GM21360 (cell line): ENCODE results near the gene KRTAP10-10.
"Not testable (repeated sequence)": the region's sequence is repeated elsewhere in the genome, so short reads cannot be mapped to it uniquely, and the experiment has no call there.

Experiments
- ATAC-seq: cut with Tn5 transposase; IDR thresholded peaks from one replicate; pipeline ENCODE4 v1.9.1; 2021; ENCODE audit warnings: mild to moderate bottlenecking, moderate library complexity; ENCODE audit not compliant: unreplicated experiment

Gene KRTAP10-10

DNA sequence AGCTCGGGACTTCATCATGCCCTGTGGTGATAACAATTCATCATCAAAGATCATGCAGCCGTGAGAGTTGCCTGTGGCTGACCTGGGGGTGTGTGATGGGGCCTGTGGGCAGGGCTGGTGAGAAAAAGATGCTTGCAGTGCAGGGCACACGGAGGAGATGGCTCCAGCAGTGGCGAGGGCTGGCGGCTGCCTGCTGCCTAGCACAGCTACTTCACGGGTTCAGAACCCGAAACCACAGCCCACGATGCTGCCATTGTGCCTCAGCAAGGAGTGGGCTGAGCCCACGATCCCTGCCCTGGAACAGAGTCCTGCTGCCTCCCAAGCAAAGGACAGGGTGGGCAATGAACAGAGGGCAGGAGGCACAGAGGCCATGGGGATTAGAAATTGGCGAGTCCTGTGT is 10.9 kb upstream of the KRTAP10-10 start:
- no peak for ATAC-seq

DNA sequence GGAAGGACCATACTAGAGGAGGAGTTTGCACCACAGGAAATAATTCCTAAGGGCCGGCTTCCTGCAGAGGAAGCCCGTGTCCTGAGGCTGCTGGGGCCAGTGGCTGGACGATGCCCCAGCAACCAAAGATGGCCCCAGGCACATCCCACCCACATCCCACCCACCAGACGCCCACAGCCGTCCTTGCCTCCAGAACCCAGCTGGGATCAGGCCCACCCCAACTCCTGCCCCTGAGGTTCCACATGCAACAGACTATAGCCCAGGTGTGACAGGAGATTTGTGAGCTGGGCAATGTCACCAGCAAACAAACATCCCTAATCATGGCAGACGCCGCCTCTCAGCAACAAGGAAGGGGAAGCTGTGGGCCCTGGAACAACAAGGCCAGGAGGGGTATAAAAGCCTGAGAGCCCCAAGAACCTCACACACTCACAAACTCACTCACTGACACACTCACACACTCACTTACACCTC is 10.4 kb upstream of the KRTAP10-10 start, which contains the start of gene KRTAP10-9:
Gene KRTAP10-9 (plus strand): TSS at position 421 of the 471 bp plus-strand sequence. CDS start 79 bp downstream, outside the sequence.
- ATAC-seq, result no peak

DNA sequence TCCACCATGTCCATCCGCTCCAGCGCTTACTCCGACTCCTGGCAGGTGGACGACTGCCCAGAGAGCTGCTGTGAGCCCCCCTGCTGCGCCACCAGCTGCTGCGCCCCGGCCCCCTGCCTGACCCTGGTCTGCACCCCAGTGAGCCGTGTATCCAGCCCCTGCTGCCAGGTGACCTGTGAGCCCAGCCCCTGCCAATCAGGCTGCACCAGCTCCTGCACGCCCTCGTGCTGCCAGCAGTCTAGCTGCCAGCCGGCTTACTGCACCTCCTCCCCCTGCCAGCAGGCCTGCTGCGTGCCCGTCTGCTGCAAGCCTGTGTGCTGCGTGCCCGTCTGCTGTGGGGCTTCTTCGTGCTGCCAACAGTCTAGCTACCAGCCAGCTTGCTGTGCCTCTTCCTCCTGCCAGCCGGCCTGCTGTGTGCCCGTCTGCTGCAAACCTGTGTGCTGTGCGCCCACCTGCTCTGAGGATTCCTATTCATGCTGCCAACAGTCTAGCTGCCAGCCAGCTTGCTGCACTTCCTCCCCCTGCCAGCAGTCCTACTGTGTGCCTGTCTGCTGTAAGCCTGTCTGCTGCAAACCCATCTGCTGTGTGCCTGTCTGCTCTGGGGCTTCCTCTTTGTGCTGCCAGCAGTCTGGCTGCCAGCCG is 9.9 kb upstream of the KRTAP10-10 start:
- ATAC-seq, result not testable (repeated sequence)

DNA sequence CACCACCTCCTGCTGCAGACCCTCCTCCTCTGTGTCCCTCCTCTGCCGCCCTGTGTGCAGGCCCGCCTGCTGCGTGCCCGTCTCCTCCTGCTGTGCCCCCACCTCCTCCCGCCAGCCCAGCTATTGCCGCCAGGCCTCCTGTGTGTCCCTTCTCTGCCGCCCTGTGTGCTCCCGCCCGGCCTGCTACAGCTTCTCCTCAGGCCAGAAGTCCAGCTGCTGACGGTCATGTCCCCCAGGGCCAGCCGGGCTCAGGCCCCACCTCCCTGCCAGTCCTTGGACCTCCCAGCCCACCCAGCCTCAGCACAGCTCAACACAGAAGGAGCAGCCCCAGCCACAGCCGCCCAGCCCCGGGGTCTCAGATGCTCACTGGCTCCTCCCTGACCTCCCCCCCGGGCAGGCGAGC is 9.3 kb upstream of the KRTAP10-10 start:
- not testable (repeated sequence) for ATAC-seq

DNA sequence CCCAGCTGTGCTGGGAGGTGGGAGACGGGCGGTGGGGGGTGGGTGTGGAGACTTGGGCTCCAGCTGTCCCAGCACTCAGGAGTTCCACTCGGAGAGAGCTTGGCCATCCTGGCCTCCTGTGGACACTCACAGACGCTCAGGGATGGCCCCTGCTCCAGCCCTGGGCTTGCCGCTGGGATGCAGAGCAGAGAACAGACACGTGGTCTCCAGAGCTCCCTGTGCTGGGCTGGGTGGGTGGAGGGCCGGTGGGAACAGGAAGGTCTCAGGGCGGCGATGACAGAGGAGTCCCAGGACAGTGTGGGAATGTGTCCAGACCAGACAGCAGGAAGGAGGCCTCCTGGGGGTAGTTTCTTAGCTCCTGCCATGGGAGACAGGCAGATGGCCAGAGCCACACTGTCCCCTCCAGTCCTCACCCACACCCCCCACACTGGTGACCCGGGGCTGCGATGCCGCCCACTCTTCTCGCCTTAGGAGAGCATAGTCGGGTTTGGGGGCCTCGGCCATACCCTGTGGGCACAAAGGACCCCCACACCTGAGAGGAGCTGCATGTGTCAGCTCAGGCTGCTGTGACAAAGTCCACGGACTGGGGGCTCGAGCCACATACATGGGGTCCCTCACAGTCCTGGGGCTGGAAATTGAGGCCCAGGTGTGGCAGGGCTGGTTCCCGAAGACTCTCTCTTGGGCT is 8.3 kb upstream of the KRTAP10-10 start:
- no peak for ATAC-seq

DNA sequence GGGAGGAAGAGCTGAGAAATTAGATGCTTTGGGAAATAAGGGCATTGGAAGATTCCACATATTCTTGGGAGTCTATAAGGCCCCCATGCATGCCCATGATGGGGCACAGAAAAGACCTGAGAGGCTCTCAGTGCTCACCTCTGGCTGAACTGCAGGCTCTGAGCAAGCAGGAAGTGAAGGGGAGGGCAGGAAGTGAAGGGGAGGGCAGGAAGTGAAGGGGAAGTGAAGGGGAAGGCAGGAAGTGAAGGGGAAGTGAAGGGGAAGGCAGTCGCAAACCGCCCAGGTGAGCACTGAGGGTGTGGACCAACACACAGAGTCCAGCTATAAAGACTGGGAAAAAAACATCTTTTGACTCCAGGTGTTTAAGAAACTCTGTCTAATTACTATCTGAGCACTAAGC is 6.7 kb upstream of the KRTAP10-10 start:
- ATAC-seq, result no peak

DNA sequence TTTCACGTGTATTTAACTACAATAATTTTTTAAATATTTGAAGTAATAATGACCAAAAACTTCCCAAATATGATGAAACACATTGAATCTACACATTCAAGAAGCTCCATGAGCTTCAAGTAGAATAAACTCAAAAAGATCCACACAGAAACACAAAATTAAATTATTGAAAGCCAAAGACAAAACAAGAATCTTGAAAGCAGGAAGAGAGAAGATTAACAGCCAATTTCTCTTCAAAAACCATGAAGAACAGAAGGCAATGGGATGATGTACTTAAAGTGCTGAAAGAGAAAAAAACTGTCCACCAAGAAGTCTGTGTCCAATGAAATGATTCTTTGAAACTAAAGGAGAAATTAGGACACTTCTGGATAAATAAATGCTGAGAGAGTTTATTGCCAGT is 5.1 kb upstream of the KRTAP10-10 start:
- no peak for ATAC-seq

DNA sequence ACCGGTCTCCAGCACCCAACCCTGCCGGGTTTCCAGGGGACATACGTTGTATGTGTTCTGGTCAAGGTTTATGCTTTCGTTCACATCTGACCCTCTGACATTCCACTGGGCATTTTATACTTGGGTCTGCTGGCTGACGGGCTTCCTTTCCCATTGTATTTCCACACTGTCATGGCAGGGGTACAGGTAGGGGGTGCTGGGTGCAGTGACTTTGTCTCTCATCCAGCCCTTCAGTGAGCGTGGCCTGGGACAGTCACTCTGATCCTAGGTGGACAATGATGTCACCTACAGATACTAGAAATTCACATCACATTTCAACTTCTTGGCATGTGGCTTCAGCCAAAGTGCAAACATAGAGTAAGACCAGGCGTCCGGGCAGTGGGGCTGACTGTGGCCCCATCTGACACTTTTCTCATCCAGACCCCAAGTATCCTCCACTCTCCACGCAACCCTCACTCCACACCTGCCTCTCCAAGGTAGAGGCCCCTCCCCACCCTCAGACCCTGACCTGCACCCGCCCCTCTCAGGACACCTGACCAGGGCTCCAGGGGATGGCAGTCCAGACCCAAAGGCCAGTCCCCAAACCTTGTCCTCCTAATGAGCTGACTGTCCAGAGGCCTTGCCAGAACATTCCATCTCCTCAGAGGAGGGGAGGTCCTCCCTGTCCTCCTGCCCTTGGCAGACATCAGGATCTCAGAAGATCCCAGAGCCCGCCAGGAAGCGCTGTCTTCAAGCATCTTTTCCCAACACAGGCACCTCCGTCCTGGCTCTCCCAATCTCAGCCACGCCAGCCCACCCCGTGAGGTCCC is 743 bp upstream of the KRTAP10-10 start:
- no peak for ATAC-seq

DNA sequence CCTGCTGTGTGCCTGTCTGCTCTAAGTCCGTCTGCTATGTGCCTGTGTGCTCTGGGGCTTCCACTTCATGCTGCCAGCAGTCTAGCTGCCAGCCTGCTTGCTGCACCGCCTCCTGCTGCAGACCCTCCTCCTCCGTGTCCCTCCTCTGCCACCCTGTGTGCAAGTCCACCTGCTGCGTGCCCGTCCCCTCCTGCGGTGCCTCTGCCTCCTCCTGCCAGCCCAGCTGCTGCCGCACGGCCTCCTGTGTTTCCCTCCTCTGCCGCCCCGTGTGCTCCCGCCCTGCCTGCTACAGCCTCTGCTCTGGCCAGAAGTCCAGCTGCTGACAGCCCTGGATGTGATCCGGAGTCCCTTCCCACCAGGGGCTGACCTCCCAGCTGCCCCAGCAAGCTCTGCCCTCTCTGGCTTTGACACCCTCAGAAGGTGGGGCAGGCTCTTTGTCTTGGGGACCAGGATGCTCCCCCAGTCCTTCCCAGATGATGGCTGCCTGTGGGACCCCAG is 744 bp downstream of the KRTAP10-10 start:
- ATAC-seq, result not testable (repeated sequence)

DNA sequence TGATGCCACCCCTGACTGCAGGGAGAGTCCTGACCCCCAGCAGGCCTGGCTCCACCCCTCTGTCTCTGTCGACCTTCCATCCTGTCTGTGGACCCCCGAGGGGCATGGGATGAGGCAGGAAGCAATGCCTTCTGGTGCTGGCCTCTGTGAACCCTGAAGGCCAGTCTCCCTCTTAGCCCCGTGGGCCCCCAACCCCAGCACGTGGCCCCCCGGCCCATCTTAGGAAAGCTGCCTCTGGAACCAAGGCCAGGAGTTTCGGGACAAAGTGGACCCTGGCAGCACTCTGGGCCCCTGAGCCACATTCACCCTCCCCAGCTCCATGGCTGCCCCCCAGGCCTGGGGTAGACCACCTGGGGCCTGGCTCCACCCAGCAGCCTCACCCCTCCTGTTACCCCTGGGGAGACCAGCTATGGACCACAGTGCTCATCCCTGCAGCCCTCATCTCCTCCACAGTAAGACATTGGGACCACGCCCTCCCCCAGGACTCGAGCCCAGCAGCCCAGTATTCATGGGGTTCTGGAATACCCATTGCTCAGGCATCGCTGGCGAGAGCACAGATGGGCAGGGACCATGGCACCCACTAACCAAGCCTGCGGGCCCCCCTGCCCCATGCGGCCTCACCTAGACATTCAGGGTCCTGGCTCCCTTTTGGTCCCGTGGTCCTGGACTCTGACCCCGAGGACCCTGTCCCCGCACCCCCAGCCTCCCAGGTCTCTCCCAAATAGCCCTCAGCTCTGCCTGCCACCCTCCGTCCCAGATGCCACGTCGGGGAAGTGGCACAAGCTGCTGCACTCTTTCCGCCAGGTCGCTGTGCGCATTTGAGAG is 1.6 kb downstream of the KRTAP10-10 start:
- ATAC-seq, result not testable (repeated sequence)

DNA sequence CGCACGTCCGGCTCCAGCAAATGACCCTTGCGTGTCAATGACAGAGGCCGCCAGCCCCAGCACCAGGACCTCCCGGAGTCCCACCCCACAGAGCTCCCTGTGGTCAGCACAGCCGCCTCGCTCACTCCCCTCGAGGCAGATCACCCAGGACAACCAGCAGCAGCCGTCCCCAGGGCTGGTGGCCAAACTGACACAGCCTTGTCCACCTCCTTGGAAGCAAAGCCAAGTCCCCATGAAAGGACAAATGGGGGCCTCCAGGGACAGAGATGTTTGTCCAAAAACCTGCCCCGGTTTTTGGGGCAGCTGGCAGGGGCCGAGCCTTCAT is 2.1 kb downstream of the KRTAP10-10 start:
- ATAC-seq, result no peak

DNA sequence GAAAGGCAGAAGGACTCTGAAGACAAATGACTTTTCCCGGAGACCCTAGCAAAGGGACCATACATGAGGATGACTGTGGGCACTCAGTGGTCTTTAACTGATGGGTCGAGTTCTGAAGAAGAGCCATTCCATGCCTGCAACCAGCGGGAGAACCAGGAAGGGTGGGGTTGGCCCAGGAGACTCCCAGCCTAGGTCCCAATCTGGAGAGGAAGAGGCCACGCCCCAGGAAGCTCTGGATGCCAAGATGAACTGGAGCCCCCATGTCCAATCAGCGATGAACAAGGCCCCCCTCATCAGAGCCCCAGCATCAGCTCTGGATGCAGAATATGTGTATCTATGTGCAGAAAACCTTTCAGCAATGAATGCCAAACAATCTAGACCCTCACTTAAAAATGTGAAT is 3.6 kb downstream of the KRTAP10-10 start:
- no peak for ATAC-seq

DNA sequence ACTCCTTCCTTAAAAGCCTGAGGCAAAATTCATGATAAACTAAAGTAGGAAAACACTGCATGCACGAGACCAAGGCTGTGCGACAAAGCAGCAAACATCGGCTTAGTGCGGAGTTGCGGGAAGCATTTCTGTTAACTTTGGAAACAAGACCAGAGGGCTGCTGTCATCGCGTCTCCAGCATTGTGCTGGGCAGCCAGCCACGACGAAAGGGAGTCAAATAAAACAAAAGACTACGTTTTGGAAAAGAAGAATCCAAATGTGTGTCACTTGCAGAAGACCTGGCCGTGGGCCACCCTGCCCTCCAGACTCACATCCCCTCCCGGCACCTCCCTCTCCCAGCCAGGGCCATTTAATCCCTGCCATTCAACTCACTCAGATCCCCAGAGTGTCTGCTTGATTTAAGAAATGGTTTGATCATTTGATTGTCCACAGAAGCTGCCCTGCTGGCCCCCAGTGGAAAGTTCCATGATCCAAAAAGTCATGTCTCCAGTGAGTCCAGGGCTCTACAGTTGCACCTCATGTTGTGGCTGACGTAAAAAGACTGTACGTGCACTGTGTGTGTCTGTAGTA is 6.7 kb downstream of the KRTAP10-10 start:
- ATAC-seq, result no peak

DNA sequence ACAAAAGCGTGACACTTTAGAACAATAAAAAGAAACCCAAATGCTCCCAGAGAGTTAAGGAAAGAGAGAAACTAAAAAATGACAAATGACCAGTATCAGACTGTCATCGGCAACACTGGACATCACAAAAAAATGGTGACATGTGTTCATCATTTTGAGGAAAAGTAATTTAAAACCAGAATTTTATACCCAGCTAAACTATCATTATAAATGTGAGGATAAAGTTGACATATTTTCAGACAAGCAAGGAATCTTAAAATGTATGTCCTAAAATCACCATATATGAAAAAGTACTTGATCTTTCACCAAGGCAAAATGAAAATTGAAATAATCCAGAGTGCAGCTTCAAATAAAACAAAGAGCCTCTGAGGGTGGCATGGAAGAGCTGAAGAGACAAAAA is 7.7 kb downstream of the KRTAP10-10 start:
- ATAC-seq, result no peak

DNA sequence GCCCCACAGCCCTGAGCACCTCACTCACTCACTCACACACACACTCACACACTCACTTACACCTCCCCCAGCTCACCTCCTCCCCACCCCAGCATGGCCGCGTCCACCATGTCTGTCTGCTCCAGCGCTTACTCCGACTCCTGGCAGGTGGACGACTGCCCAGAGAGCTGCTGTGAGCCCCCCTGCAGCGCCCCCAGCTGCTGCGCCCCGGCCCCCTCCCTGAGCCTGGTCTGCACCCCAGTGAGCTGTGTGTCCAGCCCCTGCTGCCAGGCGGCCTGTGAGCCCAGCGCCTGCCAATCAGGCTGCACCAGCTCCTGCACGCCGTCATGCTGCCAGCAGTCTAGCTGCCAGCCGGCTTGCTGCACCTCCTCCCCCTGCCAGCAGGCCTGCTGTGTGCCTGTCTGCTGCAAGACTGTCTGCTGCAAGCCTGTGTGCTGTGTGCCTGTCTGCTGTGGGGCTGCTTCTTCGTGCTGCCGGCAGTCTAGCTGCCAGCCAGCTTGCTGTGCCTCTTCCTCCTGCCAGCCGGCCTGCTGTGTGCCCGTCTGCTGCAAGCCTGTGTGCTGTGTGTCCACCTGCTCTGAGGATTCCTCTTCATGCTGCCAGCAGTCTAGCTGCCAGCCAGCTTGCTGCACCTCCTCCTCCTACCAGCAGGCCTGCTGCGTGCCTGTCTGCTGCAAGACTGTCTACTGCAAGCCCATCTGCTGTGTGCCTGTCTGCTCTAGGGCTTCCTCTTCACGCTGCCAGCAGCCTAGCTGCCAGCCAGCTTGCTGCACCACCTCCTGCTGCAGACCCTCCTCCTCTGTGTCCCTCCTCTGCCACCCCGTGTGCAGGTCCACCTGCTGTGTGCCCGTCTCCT is 9.4 kb downstream of the KRTAP10-10 start, which contains the start of gene KRTAP10-11:
Gene KRTAP10-11 (plus strand): TSS at position 49 of the 856 bp plus-strand sequence. CDS start 45 bp downstream, at position 94.
- not testable (repeated sequence) for ATAC-seq

DNA sequence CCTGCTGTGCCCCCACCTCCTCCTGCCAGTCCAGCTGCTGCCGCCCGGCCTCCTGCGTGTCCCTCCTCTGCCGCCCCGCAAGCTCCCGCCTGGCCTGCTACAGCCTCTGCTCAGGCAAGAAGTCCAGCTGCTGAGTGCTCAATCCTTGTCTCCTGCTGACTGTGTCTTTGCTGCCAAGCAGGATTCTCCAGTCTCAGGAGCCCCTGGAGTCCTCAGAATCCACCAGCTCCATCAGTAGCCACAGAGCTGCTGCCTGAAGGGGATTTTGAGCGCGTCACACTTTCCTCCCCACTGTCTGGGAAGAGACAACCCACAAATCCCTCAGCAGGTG is 10.0 kb downstream of the KRTAP10-10 start:
- ATAC-seq, result no peak

DNA sequence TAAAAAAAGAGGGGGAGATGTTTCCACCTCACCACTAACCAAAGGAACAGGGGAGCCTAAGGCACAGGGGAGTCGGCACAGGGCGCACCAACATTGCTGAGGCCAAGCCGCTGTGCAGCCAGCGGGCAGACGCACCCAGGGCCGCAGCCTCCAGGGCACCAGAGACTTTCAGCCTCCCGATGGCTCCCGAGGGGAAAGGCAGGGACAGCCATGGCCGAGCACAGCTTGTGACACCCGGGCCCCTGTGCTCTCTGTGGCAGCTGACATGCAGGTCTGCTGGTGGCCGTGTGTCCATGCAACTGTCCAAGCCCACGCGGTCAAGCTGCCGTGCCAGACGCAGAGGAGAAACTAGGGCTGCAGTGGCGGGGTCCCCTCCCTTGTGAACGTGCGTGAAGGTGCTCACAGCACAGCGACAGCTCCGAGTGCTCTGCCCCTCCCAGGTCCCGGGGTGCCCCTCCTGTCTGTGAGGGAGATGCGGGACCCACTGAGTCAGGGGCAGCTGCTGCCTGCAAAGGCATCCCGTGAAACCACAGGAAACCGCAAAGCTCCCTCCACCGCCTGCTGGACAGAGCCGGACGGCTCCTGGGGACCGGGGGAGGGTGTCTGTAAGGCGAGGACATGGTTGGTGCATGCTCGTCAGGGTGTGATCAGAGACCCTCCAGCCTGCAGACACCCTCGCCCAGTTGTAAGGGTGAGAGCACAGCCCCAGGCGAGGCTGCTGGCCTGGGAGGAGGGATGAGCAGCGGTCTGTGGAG is 11.6 kb downstream of the KRTAP10-10 start:
- ATAC-seq, result no peak

DNA sequence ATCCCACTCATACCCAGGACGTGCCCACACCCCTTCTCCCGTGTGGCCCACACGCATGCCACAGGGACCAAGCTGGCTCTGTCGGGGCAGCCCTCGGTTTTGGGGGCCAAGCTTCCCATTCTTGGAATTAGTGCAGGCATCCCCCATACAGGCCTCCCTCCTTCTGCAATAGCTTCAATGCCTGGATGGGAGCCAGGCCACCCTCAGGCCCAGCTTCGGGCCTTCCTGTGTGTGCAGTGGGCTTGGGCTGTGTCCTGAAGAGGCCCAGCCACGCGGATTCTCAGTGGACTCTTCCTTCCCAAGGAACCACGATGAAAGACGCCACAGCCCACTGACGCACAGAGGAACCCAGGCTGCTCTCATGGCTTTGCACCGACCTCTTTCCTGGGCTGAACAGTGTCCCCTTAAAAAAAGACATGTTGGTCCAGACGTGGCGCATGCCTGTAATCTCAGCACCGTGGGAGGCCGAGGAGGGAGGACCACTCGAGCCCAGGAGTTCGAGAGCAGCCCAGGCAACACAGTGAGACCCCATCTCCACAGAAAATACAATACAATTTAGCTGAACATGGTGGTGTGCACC is 12.5 kb downstream of the KRTAP10-10 start:
- ATAC-seq, result no peak
